ENCODE measurements around the gene NEUROD4. TPM values are rescaled to one million over a fixed set of nuclear protein-coding genes. Genes with fewer than 3 reads are reported as not detected.

Gene NEUROD4, protein sequence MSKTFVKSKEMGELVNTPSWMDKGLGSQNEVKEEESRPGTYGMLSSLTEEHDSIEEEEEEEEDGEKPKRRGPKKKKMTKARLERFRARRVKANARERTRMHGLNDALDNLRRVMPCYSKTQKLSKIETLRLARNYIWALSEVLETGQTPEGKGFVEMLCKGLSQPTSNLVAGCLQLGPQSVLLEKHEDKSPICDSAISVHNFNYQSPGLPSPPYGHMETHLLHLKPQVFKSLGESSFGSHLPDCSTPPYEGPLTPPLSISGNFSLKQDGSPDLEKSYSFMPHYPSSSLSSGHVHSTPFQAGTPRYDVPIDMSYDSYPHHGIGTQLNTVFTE
- not detected in 5 replicates for total RNA-seq (2022; extraction: Qiagen RNA extraction; ENCODE audit: low read depth)

DNA sequence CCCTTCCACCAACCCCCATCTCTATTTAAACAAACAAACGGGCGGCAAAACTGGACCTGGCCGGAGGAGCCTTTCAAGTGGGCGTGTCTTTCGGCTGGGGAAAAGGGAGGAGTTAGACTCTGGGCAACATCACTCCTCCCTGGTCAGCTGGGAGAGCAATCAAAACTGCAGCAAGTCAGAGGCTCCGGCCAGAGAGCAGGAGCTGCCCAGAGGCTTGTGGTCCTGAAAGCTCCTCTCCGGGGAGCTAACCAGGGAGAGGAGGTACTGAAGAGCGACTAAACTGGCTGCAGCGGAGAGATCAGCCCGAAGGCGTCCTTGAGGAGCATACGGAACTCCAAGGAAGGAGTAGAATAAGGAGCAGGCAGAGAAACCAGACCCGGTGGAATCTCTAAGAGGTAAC is at the start of gene NEUROD4:
Gene NEUROD4, plus strand, starts transcription at position 191 of the 400 bp plus-strand sequence. CDS start 6,466 bp downstream, outside the sequence.

DNA sequence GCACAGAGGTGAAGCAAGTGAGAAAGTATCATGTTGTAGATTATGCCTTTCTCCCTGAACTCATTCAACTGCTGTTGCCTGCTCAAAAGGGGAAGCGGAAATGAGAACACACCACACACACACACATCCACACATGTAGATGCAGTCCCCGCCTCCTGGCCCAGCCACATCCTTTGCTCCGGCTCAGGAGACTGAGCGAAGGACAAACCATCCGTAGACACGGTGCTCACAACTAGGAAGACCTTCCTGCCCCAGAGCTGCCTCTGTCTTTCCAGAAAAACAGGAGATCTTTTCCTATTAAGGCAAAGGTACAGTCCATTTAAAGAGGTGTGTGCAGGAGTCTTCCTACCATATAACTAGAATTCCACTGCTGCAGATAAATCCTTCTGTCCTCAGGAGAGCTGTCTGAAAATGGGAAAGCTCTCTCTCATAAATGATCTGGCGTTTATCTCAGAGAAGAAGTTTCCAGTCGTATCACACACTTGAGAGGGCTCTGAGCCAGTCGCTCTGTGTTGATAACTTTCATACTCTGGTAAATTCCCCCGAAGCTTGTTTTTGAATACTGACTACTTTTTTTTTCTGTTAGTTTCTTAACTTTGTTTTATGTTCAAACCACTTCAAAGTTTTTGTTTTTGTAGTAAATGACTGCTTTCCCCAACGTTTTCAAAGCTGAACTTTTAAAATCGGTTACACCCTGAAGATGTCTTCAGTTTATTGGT is 35.0 kb upstream of the NEUROD4 start, which contains the start of gene TESPA1:
Gene TESPA1, minus strand, starts transcription at position 105 of the 719 bp plus-strand sequence. CDS start 10,200 bp downstream, outside the sequence.

Other genes starting within 250 kb of the NEUROD4 start
- not detected in 5 replicates for gene MUCL1, start 165.5 kb upstream of the NEUROD4 start, total RNA-seq (2022; extraction: Qiagen RNA extraction; ENCODE audit: low read depth)
- gene TESPA1, start 35.2 kb upstream of the NEUROD4 start, total RNA-seq (2022; extraction: Qiagen RNA extraction; ENCODE audit: low read depth), result not detected in 5 replicates
- not detected in 5 replicates for gene OR9K2, start 106.4 kb downstream of the NEUROD4 start, total RNA-seq (2022; extraction: Qiagen RNA extraction; ENCODE audit: low read depth)
- not detected in 5 replicates for gene OR10A7, start 201.1 kb downstream of the NEUROD4 start, total RNA-seq (2022; extraction: Qiagen RNA extraction; ENCODE audit: low read depth)
- not detected in 5 replicates for gene OR6C74, start 224.6 kb downstream of the NEUROD4 start, total RNA-seq (2022; extraction: Qiagen RNA extraction; ENCODE audit: low read depth)

All from A549 treated with GW870086 at 1 μM for 4 hours (cell line).